ENCODE results near the gene ATP5F1B. TPM values are rescaled to one million over a fixed set of nuclear protein-coding genes. Genes with fewer than 3 reads are reported as not detected.
A peak's percentile ranks its signal among the peaks of the same experiment; 100 is the strongest.

ATP5F1B gene
- total and polyA plus RNA-seq, 2 of the 13 experiments (the other 11 are each of a cell fraction or from before 2014, with no cell fraction given), result 1,051 to 1,180 TPM

- no peak for TF ChIP-seq FOXO4 (CRISPR knock-in tag; conservative IDR thresholded peaks at IDR 0.05)
- TF ChIP-seq, protein P1, sequence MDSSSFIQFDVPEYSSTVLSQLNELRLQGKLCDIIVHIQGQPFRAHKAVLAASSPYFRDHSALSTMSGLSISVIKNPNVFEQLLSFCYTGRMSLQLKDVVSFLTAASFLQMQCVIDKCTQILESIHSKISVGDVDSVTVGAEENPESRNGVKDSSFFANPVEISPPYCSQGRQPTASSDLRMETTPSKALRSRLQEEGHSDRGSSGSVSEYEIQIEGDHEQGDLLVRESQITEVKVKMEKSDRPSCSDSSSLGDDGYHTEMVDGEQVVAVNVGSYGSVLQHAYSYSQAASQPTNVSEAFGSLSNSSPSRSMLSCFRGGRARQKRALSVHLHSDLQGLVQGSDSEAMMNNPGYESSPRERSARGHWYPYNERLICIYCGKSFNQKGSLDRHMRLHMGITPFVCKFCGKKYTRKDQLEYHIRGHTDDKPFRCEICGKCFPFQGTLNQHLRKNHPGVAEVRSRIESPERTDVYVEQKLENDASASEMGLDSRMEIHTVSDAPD (CRISPR knock-in tag; IDR thresholded peaks at IDR 0.05), result no peak; the same call in 1 of the 2 replicates
- TF ChIP-seq, protein P2, sequence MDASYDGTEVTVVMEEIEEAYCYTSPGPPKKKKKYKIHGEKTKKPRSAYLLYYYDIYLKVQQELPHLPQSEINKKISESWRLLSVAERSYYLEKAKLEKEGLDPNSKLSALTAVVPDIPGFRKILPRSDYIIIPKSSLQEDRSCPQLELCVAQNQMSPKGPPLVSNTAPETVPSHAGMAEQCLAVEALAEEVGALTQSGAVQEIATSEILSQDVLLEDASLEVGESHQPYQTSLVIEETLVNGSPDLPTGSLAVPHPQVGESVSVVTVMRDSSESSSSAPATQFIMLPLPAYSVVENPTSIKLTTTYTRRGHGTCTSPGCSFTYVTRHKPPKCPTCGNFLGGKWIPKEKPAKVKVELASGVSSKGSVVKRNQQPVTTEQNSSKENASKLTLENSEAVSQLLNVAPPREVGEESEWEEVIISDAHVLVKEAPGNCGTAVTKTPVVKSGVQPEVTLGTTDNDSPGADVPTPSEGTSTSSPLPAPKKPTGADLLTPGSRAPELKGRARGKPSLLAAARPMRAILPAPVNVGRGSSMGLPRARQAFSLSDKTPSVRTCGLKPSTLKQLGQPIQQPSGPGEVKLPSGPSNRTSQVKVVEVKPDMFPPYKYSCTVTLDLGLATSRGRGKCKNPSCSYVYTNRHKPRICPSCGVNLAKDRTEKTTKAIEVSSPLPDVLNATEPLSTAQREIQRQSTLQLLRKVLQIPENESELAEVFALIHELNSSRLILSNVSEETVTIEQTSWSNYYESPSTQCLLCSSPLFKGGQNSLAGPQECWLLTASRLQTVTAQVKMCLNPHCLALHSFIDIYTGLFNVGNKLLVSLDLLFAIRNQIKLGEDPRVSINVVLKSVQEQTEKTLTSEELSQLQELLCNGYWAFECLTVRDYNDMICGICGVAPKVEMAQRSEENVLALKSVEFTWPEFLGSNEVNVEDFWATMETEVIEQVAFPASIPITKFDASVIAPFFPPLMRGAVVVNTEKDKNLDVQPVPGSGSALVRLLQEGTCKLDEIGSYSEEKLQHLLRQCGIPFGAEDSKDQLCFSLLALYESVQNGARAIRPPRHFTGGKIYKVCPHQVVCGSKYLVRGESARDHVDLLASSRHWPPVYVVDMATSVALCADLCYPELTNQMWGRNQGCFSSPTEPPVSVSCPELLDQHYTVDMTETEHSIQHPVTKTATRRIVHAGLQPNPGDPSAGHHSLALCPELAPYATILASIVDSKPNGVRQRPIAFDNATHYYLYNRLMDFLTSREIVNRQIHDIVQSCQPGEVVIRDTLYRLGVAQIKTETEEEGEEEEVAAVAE (CRISPR knock-in tag; IDR thresholded peaks at IDR 0.05; ENCODE audit: borderline replicate concordance), result peak; percentile 68; the same call in 1 of the 2 replicates
- no peak for TF ChIP-seq ZNF558 (CRISPR knock-in tag; IDR thresholded peaks at IDR 0.05; ENCODE audit: borderline replicate concordance)
- no peak for TF ChIP-seq ZNF407 (CRISPR knock-in tag; IDR thresholded peaks at IDR 0.05; ENCODE audit: not compliant biosample characterization)
These were observed 8.9 kb downstream of the ATP5F1B start (continued) for GRCh38 chr12:56636675-56637540.

Data from HepG2 (cell line).